Neutrophil (primary cell): ENCODE results near the gene REXO1.

ENCODE experiments used
- H3K27ac ChIP-seq: fragments of 200-600 bp; sonication (generic); 2 replicates; pipeline ENCODE4 v1.5.1; 2016; ENCODE audit warnings: mild to moderate bottlenecking, moderate library complexity
- H3K27me3 ChIP-seq: fragments of 200-600 bp; sonication (generic); 2 replicates; pipeline ENCODE4 v1.6.0; 2016; ENCODE audit warnings: mild to moderate bottlenecking
- H3K36me3 ChIP-seq: fragments of 200-600 bp; sonication (generic); 2 replicates; pipeline ENCODE4 v1.5.1; 2017
- H3K4me1 ChIP-seq, 2 experiments: fragments of 200-600 bp in 1 of 2; sonication (generic) in 1 of 2; 1 replicate in 1 of 2; 2 replicates in 1 of 2; pipeline versions ENCODE4 v1.5.1 to v1.6.1; 2013 to 2016; ENCODE audit warnings: low read depth in 1 of 2, low read length in 1 of 2, mild to moderate bottlenecking in 1 of 2, moderate library complexity in 1 of 2; ENCODE audit not compliant: control insufficient read depth in 1 of 2, insufficient read depth in 1 of 2
- H3K4me3 ChIP-seq, 2 experiments: fragments of 200-600 bp in 1 of 2; sonication (generic) in 1 of 2; 1 replicate in 1 of 2; 2 replicates in 1 of 2; pipeline ENCODE4 v1.5.1; 2013 to 2016; ENCODE audit warnings: low read depth in 1 of 2, low read length in 1 of 2, mild to moderate bottlenecking in 1 of 2, moderate library complexity in 1 of 2
- H3K9me3 ChIP-seq: fragments of 200-600 bp; sonication (generic); 2 replicates; pipeline ENCODE4 v1.5.1; 2016
- TF ChIP-seq, protein P1 (sequence below): fragments of 200-600 bp; sonication (generic); IDR thresholded peaks from 2 replicates; pipeline ENCODE4 v1.5.1; 2016; ENCODE audit warnings: antibody characterized with exemption

REXO1 gene

DNA sequence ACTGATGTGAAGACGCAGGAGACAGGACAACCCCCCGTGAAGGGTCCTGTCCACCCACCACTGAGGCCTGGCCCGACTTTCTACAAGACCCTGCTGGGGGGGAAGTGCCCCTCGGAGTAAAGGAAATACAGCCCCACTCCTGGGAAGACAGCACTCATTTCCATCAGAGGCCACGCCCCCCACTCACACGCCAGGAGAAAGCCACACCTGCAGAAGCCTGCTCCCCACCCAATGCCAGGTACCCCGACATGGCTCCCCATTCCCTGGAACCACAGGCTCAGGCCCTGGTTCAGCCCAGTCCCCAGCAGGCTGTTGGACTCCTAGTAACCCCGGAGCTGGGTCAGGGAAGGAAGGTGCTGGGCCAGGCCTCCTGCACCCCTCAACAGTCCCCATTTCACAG lies 25.3 kb downstream of the REXO1 start:
- TF ChIP-seq, protein P1, sequence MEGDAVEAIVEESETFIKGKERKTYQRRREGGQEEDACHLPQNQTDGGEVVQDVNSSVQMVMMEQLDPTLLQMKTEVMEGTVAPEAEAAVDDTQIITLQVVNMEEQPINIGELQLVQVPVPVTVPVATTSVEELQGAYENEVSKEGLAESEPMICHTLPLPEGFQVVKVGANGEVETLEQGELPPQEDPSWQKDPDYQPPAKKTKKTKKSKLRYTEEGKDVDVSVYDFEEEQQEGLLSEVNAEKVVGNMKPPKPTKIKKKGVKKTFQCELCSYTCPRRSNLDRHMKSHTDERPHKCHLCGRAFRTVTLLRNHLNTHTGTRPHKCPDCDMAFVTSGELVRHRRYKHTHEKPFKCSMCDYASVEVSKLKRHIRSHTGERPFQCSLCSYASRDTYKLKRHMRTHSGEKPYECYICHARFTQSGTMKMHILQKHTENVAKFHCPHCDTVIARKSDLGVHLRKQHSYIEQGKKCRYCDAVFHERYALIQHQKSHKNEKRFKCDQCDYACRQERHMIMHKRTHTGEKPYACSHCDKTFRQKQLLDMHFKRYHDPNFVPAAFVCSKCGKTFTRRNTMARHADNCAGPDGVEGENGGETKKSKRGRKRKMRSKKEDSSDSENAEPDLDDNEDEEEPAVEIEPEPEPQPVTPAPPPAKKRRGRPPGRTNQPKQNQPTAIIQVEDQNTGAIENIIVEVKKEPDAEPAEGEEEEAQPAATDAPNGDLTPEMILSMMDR = no peak
- Histone ChIP-seq H3K27ac (no peak overlapping the region), H3K4me3 (no peak overlapping the region), H3K27me3 (no peaks in the 10 kb centered on the region), H3K4me1 (no peaks in the 10 kb centered on the region), H3K9me3 (no peaks in the 10 kb centered on the region), H3K36me3 (peaks cover 90% of the 10 kb centered on the region)

DNA sequence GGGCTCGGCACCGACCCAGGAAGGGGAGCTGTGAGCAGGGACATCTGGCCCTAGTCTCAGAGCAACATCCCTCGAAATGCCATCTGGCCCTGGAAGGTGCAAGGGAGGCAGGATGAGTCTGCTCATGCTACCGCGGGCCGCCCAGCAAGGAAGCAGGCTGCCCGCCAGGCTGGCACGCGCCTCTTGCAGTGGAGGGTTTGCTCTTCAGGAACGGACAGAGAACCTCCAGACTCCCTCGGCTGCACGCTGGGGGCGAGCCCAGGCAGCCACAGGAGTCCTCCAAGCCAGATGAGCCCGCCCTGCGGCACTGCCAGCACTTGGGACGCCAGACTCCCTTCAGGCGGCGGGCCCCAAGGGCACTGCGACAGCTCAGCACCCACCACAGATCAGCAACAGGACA lies 26.1 kb downstream of the REXO1 start:
- Histone ChIP-seq H3K27me3 (no peaks in the 10 kb centered on the region), H3K4me1 (no peaks in the 10 kb centered on the region), H3K4me3 (no peak overlapping the region), H3K27ac (no peak overlapping the region), H3K36me3 (peaks cover 90% of the 10 kb centered on the region), H3K9me3 (no peaks in the 10 kb centered on the region)
- TF ChIP-seq, protein P1 = no peak

DNA sequence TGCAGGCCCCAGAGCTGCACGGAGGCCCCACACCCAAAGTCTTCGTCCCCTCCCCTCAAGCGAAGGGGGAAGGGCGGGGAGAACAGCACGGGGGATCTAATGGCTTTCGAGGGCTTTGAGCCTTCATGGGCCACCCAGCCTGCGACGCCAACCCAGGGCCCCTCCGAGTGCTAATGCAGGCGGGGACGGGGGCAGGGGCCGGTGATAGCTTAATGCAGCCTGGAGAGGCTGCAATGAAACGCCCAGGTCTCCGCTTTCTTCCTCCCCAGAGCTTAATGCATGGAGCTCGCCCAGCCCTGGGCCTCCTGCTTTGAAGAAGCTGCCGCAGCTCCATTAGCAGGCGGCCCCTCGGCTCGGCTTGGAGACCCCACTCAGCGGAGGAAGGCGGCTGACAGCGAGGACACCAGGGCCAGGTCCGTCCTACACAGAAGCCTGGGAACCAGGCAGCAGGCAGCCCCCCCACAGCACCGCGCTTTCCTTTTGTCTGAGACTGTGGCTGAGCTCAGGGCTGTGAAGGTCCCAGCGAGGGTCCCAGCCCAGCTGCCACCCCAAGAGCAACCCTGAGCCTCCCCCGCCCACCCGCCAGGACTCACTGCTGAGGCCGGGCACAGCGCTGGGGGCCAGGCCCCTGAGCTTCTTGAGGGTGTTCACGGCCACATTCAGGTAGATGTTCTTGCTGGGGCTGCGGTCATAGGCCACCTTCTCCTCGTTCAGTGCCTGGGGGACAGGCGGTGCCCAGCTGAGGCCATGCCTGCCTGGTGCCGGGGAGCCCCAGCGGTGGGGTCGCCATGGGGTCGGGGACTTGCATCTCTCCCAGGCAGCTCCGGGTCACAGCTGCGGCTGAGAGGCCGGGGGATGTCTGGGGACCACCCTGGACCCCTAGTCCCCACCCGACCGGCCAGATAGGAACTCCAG lies 28.7 kb downstream of the REXO1 start:
- Histone ChIP-seq H3K4me3 (no peak overlapping the region), H3K27ac (no peak overlapping the region), H3K9me3 (no peaks in the 10 kb centered on the region), H3K27me3 (no peaks in the 10 kb centered on the region), H3K36me3 (peaks cover 99% of the 10 kb centered on the region), H3K4me1 (no peaks in the 10 kb centered on the region)
- TF ChIP-seq, protein P1 = no peak

- Histone ChIP-seq H3K36me3 (peaks cover 91% of the 10 kb centered on the region), H3K27me3 (no peaks in the 10 kb centered on the region)
- TF ChIP-seq, protein P1 = no peak
Measured at GRCh38 chr19:1818549-1819195, 29.6 kb downstream of the REXO1 start.

DNA sequence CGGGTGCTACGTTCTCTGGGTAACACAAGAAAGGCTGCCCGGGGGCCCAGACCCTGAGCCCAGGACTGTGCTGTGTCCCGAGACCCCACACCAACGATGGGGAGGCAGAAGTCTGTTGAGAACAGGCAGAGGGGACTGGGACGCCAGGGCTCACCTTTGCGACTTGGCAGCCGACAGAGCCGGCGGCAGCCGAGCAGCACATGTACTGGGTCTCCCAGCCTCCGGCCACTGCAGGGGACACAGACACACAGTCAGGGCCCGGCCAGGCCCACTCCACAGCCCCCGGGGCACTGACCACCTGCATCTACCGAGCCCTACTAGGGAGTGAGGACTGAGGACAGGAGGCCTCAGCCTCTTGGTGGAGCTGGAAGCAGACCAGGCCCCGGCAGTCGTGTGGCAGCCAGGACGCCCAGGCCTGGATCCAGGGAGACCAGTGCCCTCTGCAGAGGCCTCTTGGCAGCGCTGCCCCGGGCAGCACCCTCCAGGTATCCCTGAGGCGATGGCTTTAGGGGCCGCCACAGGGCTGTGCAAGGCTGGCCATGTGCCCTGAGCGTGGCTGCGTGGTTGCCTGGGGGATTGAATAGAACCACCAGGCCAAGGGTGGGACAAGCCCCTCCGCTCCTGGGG lies 30.6 kb downstream of the REXO1 start:
- peaks cover 81% of the 10 kb centered on the region for H3K36me3 ChIP-seq
- no peaks in the 10 kb centered on the region for H3K9me3 ChIP-seq
- no peaks in the 10 kb centered on the region for H3K27me3 ChIP-seq
- peaks cover 8 to 10% of the 10 kb centered on the region in 2 experiments for H3K4me1 ChIP-seq
- TF ChIP-seq, protein P1 = no peak
- no peak overlapping the region for H3K27ac ChIP-seq
- no peak overlapping the region for H3K4me3 ChIP-seq

More at GRCh38 chr19:1818549-1819195, 29.6 kb downstream of the REXO1 start:
- H3K27ac ChIP-seq = no peak overlapping the region
- no peak overlapping the region for H3K4me3 ChIP-seq
- H3K9me3 ChIP-seq = no peaks in the 10 kb centered on the region
- H3K4me1 ChIP-seq = no peaks in the 10 kb centered on the region
